HG02610 (cell line): ENCODE results near the gene SHF.

ENCODE experiments used
- ATAC-seq: cut with Tn5 transposase; IDR thresholded peaks from one replicate; pipeline ENCODE4 v1.9.1; 2021; ENCODE audit warnings: mild to moderate bottlenecking, moderate library complexity; ENCODE audit not compliant: unreplicated experiment

The SHF gene

GRCh38 chr15:45169608-45170480, 17.9 kb downstream of the SHF start:
- no peak for ATAC-seq

GRCh38 chr15:45168751-45169551, 18.8 kb downstream of the SHF start:
- no peak for ATAC-seq

GRCh38 chr15:45168286-45168685, 19.5 kb downstream of the SHF start:
- ATAC-seq = no peak

GRCh38 chr15:45167631-45168205, 20.0 kb downstream of the SHF start:
- no peak for ATAC-seq

- ATAC-seq = peak; percentile 93
These were observed 20.7 kb downstream of the SHF start for GRCh38 chr15:45166834-45167630.

- no peak for ATAC-seq
These were observed 22.2 kb downstream of the SHF start for GRCh38 chr15:45165536-45165935.

- ATAC-seq = no peak
These were observed 22.9 kb downstream of the SHF start for GRCh38 chr15:45164914-45165313.

GRCh38 chr15:45163508-45163856, 24.3 kb downstream of the SHF start:
- no peak for ATAC-seq

GRCh38 chr15:45162771-45163507, 24.8 kb downstream of the SHF start:
- peak; percentile 44 for ATAC-seq

GRCh38 chr15:45161666-45162065, 26.1 kb downstream of the SHF start:
- ATAC-seq = no peak

- no peak for ATAC-seq
These were observed 29.8 kb downstream of the SHF start for GRCh38 chr15:45157974-45158373.

GRCh38 chr15:45156744-45157455, 30.9 kb downstream of the SHF start:
- no peak for ATAC-seq

- no peak for ATAC-seq
These were observed 32.0 kb downstream of the SHF start for GRCh38 chr15:45155739-45156138.

- ATAC-seq = no peak
These were observed 35.6 kb downstream of the SHF start for GRCh38 chr15:45151998-45152828.

- ATAC-seq = no peak
These were observed 36.8 kb downstream of the SHF start for GRCh38 chr15:45150997-45151396.

GRCh38 chr15:45150481-45150880, 37.3 kb downstream of the SHF start:
- ATAC-seq = no peak

- ATAC-seq = no peak
These were observed 38.7 kb downstream of the SHF start for GRCh38 chr15:45149060-45149459.
